GM18858 (cell line): ENCODE measurements around the gene KCNH4.
A peak's percentile ranks its signal among the peaks of the same experiment; 100 is the strongest.
"Not testable (repeated sequence)": the region's sequence is repeated elsewhere in the genome, so short reads cannot be mapped to it uniquely, and the experiment has no call there.

Source experiments
- ATAC-seq: cut with Tn5 transposase; IDR thresholded peaks from one replicate; pipeline ENCODE4 v1.9.1; 2021; ENCODE audit not compliant: unreplicated experiment

Gene KCNH4

GRCh38 chr17:42197564-42198156 is 16.7 kb upstream of the KCNH4 start:
- no peak for ATAC-seq

DNA sequence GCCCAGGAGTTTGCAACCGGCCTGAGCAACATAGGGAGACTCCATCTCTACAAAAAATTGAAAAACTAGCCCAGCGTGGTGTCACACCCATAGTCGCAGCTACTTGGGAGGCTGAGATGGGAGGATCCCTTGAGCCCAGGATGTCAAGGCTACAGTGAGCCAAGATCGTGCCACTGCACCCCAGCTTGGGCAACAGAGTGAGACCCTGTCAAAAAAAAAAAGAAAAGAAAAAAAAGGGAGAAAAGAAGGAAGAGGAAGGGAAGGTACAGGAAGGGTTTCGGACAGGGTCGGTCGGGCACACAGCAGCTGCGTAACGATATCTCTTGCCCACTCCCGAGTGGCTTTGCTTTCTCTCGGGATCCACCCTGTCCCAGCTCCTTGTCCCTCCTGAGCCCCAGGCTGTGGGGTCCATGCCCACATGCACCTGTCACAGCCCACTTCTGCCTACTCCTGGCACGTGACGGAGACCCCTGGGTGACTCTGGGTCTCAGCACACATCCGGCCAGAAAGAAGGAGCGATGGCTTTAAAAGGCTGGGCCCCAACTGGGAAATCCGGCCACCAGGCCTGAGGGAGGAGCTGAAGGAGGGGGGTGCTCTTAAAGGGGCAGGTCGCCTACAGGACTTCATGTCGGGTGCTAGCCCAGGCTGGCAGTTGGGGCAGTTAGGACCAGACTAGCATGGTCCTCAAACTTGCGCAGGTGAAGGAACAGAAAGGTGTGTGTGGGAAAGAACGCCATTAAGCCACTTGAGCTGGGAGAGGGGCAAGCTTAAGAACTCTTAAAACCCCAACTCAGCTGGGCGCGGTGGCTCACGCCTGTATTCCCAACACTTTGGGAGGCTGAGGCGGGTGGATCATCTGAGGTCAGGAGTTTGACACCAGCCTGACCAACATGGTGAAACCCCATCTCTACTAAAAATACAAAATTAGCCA is 13.3 kb upstream of the KCNH4 start, which contains the start of gene GHDC:
Gene GHDC, minus strand, starts transcription at position 526 of the 931 bp plus-strand sequence. CDS start 913 bp downstream, outside the sequence.
- peak; percentile 47 for ATAC-seq

GRCh38 chr17:42193216-42193968 is 12.4 kb upstream of the KCNH4 start:
- no peak for ATAC-seq

DNA sequence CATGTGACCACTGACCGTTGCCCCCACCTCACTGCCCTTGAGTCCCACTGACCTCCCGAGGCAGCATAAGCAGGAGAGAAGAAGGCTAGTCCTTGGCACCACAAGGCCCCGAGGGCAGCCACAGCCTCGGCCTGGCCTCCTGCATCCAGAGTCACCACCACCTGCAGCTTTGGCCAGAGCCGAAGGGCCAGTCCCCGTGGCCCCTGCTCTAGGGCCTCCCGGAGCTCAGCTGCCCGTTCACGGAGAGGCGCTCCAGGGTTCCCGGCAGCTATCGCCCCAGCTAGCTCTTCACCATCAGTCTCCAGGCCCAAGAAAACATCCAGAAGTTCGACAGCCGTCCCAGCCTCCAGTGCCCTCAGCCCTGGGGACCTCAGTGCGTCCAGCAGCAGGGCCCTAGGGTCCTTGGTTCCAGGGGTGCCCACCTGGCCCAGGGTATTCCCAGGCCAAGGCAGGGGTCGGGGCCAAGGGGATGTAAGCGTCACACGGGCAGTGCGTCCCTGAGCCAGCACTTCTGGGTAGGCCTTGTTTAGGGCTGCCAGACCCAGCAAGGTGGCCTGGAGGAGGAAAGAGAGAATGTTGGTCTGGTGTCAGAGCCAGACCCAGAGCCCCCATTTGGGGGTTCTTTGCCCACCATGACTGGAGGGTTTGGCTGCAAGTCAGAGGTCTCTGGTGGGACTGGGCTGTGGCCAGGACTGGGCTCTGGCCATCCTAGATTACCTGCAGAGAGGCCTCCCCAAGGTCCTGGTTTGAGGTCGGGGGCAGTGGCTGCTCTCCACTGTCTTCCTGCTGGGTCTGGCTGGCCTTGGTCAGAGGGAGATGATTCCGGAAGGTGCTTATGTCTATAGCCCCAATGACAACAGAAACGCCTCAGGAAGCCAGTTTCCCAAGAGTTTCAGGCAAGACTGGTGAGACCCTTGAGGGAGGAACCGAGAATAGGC is 11.5 kb upstream of the KCNH4 start:
- ATAC-seq, result no peak

DNA sequence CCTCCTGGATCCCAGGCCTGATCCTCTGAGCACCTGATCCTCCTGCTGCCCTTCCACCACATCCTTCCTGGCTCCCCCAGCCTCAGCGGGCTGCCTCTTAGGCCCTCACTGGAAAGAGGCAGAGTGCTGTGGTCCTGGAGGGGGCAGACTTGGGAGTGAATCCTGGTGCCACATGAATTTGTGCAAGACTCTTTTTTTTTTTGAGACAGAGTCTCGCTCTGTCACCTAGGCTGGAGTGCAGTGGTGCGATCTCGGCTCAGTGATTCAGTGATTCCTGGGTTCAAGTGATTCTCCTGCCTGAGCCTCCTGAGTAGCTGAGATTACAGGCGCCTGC is 10.3 kb upstream of the KCNH4 start:
- no peak for ATAC-seq

GRCh38 chr17:42190491-42191274 is 9.7 kb upstream of the KCNH4 start:
- ATAC-seq, result no peak

GRCh38 chr17:42189651-42189965 is 8.7 kb upstream of the KCNH4 start:
- ATAC-seq, result no peak

- ATAC-seq, result no peak
These were observed 8.1 kb upstream of the KCNH4 start for GRCh38 chr17:42188749-42189650.

GRCh38 chr17:42187833-42188232 is 6.9 kb upstream of the KCNH4 start:
- ATAC-seq, result no peak

DNA sequence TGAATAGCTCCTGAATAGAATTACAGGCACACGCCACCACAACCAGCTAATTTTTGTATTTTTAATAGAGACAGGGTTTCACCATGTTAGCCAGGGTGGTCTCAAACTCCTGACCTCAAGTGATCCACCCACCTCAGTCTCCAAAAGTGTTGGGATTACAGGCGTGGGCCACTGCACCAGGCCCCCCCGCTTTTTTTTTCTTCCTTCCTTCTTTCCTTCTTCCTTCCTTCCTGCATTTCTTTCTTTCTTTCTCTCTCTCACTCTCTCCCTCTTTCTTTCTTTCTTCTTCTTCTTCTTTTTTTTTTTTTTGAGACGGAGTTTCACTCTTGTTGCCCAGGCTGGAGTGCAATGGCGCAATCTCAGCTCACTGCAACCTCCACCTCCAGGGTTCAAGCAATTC is 5.2 kb upstream of the KCNH4 start:
- not testable (repeated sequence) for ATAC-seq

DNA sequence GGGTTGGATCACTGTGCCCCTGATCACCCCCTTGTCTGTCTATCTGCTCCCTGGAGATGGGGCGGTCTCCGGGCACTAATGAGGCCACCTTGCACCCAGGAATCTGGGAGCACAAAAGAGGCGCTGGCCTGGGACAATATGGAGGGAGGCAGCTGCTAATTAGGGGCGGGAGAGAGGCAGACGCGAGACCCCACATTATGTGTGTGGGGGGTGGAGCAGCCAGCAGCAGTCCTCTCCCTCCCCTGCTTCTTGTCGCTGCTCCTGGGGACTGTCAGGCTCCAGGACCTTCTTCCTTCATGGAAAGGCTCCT is 4.6 kb upstream of the KCNH4 start:
- no peak for ATAC-seq

GRCh38 chr17:42184713-42185620 is 4.0 kb upstream of the KCNH4 start, which contains the start of gene HCRT:
Gene HCRT, minus strand, starts transcription at chr17:42185452. Its CDS starts 87 bp downstream, at chr17:42185365.
- ATAC-seq, result no peak

DNA sequence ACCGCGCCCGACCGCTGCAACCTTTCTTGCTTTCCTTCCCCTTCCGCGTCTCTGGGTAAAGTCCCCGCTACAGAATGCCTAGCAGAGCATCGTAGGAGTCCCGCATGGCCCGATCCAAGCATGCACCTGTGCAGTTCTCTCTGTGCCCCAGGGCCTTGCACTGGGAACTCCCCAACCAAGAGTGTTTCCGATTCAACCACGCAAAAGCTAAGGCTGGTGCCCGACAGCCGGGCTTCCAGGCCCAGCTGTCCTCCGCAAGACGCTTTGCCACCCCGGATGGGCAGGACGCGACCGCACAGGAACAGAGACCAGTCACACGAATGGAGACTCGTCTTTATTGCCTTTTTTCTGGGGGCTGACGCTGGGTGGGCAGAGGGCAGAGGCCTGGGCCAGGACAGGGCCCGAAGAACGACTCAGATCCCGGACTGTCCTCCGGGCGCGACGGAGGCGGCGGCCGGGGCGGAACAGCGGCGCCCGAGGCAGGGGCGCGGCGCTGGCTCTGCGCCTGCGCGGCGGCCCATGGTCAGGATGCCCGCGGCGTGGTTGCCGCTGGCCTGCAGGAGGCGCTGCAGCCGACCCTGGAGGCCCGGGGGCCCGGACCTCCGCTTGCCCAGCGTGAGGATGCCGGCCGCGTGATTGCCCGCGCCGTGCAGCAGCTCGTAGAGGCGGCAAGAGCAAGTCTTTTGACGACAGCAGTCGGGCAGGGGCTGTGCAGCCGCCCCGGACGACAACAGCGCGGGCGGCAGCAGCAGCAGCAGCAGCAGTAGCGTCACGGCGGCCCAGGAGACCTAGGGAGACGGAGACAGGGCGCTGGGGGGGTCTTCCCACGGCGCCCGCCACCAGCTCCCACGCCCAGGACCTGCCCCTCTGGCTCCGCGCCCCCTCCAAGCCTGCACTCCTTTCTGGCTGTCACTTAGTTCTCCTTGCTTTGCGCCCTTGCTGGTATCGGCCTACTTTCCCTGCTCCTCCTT is 3.1 kb upstream of the KCNH4 start:
- no peak for ATAC-seq

GRCh38 chr17:42182927-42183734 is 2.2 kb upstream of the KCNH4 start:
- no peak for ATAC-seq

DNA sequence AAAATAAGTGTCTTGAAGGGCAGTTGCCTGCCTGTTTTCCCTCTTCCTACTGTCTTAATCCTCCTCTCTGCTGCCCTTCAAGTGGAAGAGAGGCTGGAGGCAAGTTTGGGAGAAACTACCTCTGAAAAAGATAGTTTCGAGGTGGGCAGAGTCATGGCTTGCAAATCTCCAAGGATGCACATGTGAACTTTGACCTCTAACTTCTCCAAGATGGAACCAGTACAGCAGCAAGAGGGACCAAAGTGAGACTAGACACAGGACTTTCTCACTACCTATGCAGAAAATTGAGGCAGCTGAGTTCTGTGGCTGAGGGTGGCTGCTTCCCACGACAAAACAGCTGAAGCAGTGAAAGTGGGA is 887 bp upstream of the KCNH4 start:
- ATAC-seq, result no peak

DNA sequence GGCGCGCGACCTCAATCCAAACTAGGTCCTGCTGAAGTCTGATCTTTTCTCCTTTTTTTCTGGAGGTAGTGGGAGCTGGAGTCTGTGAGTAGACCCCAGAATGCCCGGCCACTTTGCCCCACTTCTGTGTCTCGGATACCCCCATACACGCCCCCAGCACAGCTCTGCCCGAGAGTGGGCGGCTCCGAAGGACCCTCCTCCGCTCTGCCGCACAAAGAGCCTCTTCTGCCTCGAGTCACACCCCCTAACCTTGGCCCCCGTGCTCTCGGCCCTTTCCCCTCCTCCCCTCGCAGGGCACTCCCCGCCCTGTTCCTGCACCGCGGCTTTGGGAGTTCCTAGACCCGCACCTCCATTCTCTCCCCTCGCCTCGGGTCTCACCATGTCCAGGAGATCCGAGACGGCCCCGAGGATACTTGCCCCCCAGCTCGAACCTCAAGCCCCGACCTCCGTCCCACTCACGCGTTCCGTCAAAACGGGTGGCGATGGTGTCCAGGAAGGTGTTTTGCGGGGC is 476 bp downstream of the KCNH4 start:
- ATAC-seq, result no peak
